ENCODE results near the gene ANKUB1. TPM values are rescaled to one million over a fixed set of nuclear protein-coding genes. Genes with fewer than 3 reads are reported as not detected.

Gene ANKUB1
- total RNA-seq, 1 donor from 2014 or later: not detected

- DNase-seq: no peak
- H3K27me3 Mint-ChIP-seq (ENCODE audit: unreplicated experiment): peaks cover 6% of the 10 kb centered on the region
- no peak overlapping the region for H3K27ac Mint-ChIP-seq (ENCODE audit: unreplicated experiment)
- no peaks in the 10 kb centered on the region for H3K4me1 Mint-ChIP-seq (ENCODE audit: low read depth, unreplicated experiment)
- no peak overlapping the region for H3K4me3 Mint-ChIP-seq (ENCODE audit: unreplicated experiment)
- no peak for TF ChIP-seq CTCF (IDR thresholded peaks at IDR 0.05; ENCODE audit: partially characterized antibody, unreplicated experiment)
- H3K36me3 Mint-ChIP-seq (ENCODE audit: unreplicated experiment): no peaks in the 10 kb centered on the region
- peaks cover 4% of the 10 kb centered on the region for H3K9me3 Mint-ChIP-seq (ENCODE audit: unreplicated experiment)
Observed at GRCh38 chr3:149801195-149801594, 8.8 kb upstream of the ANKUB1 start.

DNA sequence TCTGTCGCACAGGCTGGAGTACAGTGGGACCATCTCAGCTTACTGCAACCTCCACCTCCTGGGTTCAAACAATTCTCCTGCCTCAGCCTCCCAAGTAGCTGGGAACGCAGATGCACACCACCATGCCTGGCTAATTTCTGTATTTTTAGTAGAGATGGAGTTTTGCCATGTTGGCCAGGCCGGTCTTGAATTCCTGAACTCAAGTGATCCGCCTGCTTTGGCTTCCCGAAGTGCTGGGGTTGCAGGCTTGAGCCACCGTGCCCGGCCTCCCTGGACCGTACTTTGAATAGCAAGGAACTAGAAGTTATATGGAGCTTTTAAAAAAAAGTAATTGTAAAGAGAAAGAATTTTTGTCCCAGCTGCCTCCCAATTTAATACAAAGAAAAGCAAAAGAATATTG lies 8.3 kb upstream of the ANKUB1 start:
- H3K36me3 Mint-ChIP-seq (ENCODE audit: unreplicated experiment): no peaks in the 10 kb centered on the region
- TF ChIP-seq CTCF (IDR thresholded peaks at IDR 0.05; ENCODE audit: partially characterized antibody, unreplicated experiment): no peak

GRCh38 chr3:149796026-149796425 lies 3.7 kb upstream of the ANKUB1 start:
- Mint-ChIP-seq H3K4me1 (ENCODE audit: low read depth, unreplicated experiment) (no peaks in the 10 kb centered on the region), H3K4me3 (ENCODE audit: unreplicated experiment) (no peak overlapping the region), H3K9me3 (ENCODE audit: unreplicated experiment) (peaks cover 4% of the 10 kb centered on the region), H3K27me3 (ENCODE audit: unreplicated experiment) (peaks cover 6% of the 10 kb centered on the region), H3K36me3 (ENCODE audit: unreplicated experiment) (no peaks in the 10 kb centered on the region), H3K27ac (ENCODE audit: unreplicated experiment) (no peak overlapping the region)
- TF ChIP-seq CTCF (IDR thresholded peaks at IDR 0.05; ENCODE audit: partially characterized antibody, unreplicated experiment): no peak
- DNase-seq: no peak

More for the DNA sequence above, 8.3 kb upstream of the ANKUB1 start:
- no peak for DNase-seq
- Mint-ChIP-seq H3K9me3 (ENCODE audit: unreplicated experiment) (peaks cover 4% of the 10 kb centered on the region), H3K4me1 (ENCODE audit: low read depth, unreplicated experiment) (no peaks in the 10 kb centered on the region), H3K27ac (ENCODE audit: unreplicated experiment) (no peak overlapping the region), H3K4me3 (ENCODE audit: unreplicated experiment) (no peak overlapping the region), H3K27me3 (ENCODE audit: unreplicated experiment) (peaks cover 6% of the 10 kb centered on the region)

GRCh38 chr3:149790698-149791097 lies 1.7 kb downstream of the ANKUB1 start:
- Mint-ChIP-seq H3K4me3 (ENCODE audit: unreplicated experiment) (no peak overlapping the region), H3K4me1 (ENCODE audit: low read depth, unreplicated experiment) (no peaks in the 10 kb centered on the region), H3K9me3 (ENCODE audit: unreplicated experiment) (no peaks in the 10 kb centered on the region), H3K36me3 (ENCODE audit: unreplicated experiment) (no peaks in the 10 kb centered on the region), H3K27ac (ENCODE audit: unreplicated experiment) (no peak overlapping the region), H3K27me3 (ENCODE audit: unreplicated experiment) (no peaks in the 10 kb centered on the region)
- no peak for TF ChIP-seq CTCF (IDR thresholded peaks at IDR 0.05; ENCODE audit: partially characterized antibody, unreplicated experiment)
- no peak for DNase-seq

DNA sequence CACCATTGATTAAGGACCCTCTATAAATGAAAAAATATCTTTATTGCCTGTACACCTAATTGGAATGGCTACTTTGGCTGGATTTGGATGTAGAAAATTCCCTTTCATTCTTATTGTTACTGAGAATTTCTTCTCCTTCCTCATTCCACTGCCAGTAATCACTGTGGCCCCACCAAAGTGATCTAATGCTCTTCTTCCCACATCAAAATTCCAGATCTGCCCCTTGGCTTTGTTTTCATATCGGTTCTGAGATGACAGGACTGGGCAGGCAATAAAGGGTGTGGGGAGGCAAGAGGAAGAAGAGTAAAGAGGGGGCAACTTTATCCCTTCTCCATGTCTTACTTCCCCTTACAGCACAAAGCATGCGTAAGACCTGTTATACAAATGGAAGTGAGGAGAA lies 2.1 kb downstream of the ANKUB1 start:
- Mint-ChIP-seq H3K4me3 (ENCODE audit: unreplicated experiment) (no peak overlapping the region), H3K36me3 (ENCODE audit: unreplicated experiment) (no peaks in the 10 kb centered on the region), H3K9me3 (ENCODE audit: unreplicated experiment) (no peaks in the 10 kb centered on the region), H3K27me3 (ENCODE audit: unreplicated experiment) (no peaks in the 10 kb centered on the region), H3K4me1 (ENCODE audit: low read depth, unreplicated experiment) (no peaks in the 10 kb centered on the region), H3K27ac (ENCODE audit: unreplicated experiment) (no peak overlapping the region)
- no peak for TF ChIP-seq CTCF (IDR thresholded peaks at IDR 0.05; ENCODE audit: partially characterized antibody, unreplicated experiment)
- DNase-seq: no peak

Measured in glutamatergic neuron (in vitro differentiated cells).